ENCODE results near the gene GLTP. TPM values are rescaled to one million over a fixed set of nuclear protein-coding genes. Genes with fewer than 3 reads are reported as not detected.

Gene GLTP
- total and polyA plus RNA-seq, 2 of the 13 experiments (the other 11 are each of a cell fraction or from before 2014, with no cell fraction given): 10.7 to 12.9 TPM

GRCh38 chr12:109868182-109869051, 11.9 kb downstream of the GLTP start:
- DNase-seq (ENCODE audit: low spot score) (no peak), ATAC-seq (no peak), FAIRE-seq (no peak)
- H3K4me3 ChIP-seq (replicated peaks in 1 of 3; ENCODE audit: insufficient read depth in 1 of 3, low read depth in 2 of 3, low read length in 3 of 3): no peak overlapping the region
- in situ Hi-C loops (cut with HindIII; ENCODE audit: extremely low pct_ligation_motif_present, low pct_unique_long_range_greater_than_20kb) (no loop called here), intact Hi-C loops (cut with micrococcal nuclease; ENCODE audit: unreplicated experiment) (no loop called here)
- H3K27ac ChIP-seq (ENCODE audit: extremely low read length, insufficient read depth, low read length): no peak overlapping the region
- no peaks in the 10 kb centered on the region; a peak in 1 of 5 replicates for H3K36me3 ChIP-seq (replicated peaks in 1 of 2; ENCODE audit: control insufficient read depth in 1 of 2, insufficient read depth in 2 of 2, low read length in 2 of 2)
- H3K9ac ChIP-seq (ENCODE audit: insufficient read depth, low read depth, low read length): no peak overlapping the region
- H4K20me1 ChIP-seq (ENCODE audit: insufficient read depth, low read length): no peaks in the 10 kb centered on the region
- 92% methylated on average over 9 of the region's 9 CpGs for WGBS (ENCODE audit: low lambda C conversion rate)
- no peaks in the 10 kb centered on the region for H3K79me2 ChIP-seq (ENCODE audit: insufficient read depth, low read length)
- TF ChIP-seq ZBTB1 (CRISPR knock-in tag; IDR thresholded peaks at IDR 0.05; ENCODE audit: borderline replicate concordance) (no peak), MNT (IDR thresholded peaks at IDR 0.05) (no peak), ZNF274 (CRISPR knock-in tag; IDR thresholded peaks at IDR 0.05) (no peak), ZNF570 (CRISPR knock-in tag; IDR thresholded peaks at IDR 0.05; ENCODE audit: borderline replicate concordance) (no peak), SRF (IDR thresholded peaks at IDR 0.05; ENCODE audit: low read depth, low read length) (no peak), ZNF768 (CRISPR knock-in tag; IDR thresholded peaks at IDR 0.05) (no peak), CCAR2 (optimal IDR thresholded peaks at IDR 0.05; ENCODE audit: low read depth, low read length) (no peak), ZNF337 (CRISPR knock-in tag; IDR thresholded peaks at IDR 0.05; ENCODE audit: borderline replicate concordance, low read depth) (no peak), RFX3 (CRISPR knock-in tag; IDR thresholded peaks at IDR 0.05) (no peak), CAMTA2 (CRISPR knock-in tag; IDR thresholded peaks at IDR 0.05; ENCODE audit: borderline replicate concordance) (no peak)
- H3K4me1 ChIP-seq (ENCODE audit: insufficient read depth, low read length): peaks cover 53% of the 10 kb centered on the region
- H2AFZ ChIP-seq (ENCODE audit: low read length): no peak overlapping the region
- POLR2A ChIA-PET: no interaction called here
- H3K4me2 ChIP-seq (ENCODE audit: low read depth, low read length): no peak overlapping the region
- CTCF ChIA-PET (ENCODE audit: low intra/inter-chr PET ratio, low total read pairs): no interaction called here
- H3K9me3 ChIP-seq (ENCODE audit: low read length): no peaks in the 10 kb centered on the region
- H3K27me3 ChIP-seq (ENCODE audit: control insufficient read depth in 1 of 2, insufficient read depth in 2 of 2, low read length in 2 of 2): no peaks in the 10 kb centered on the region
- BruUV-seq (replicated peaks): no TSS peak
